Neutrophil (primary cell): Measurements from ENCODE around the gene ARHGEF4.

Source experiments
- H3K27ac ChIP-seq: fragments of 200-600 bp; sonication (generic); 2 replicates; pipeline ENCODE4 v1.5.1; 2016; ENCODE audit warnings: mild to moderate bottlenecking, moderate library complexity
- H3K27me3 ChIP-seq: fragments of 200-600 bp; sonication (generic); 2 replicates; pipeline ENCODE4 v1.6.0; 2016; ENCODE audit warnings: mild to moderate bottlenecking
- H3K36me3 ChIP-seq: fragments of 200-600 bp; sonication (generic); 2 replicates; pipeline ENCODE4 v1.5.1; 2017
- H3K4me1 ChIP-seq, 2 experiments: fragments of 200-600 bp in 1 of 2; sonication (generic) in 1 of 2; 1 replicate in 1 of 2; 2 replicates in 1 of 2; pipeline versions ENCODE4 v1.5.1 to v1.6.1; 2013 to 2016; ENCODE audit warnings: low read depth in 1 of 2, low read length in 1 of 2, mild to moderate bottlenecking in 1 of 2, moderate library complexity in 1 of 2; ENCODE audit not compliant: control insufficient read depth in 1 of 2, insufficient read depth in 1 of 2
- H3K4me3 ChIP-seq, 2 experiments: fragments of 200-600 bp in 1 of 2; sonication (generic) in 1 of 2; 1 replicate in 1 of 2; 2 replicates in 1 of 2; pipeline ENCODE4 v1.5.1; 2013 to 2016; ENCODE audit warnings: low read depth in 1 of 2, low read length in 1 of 2, mild to moderate bottlenecking in 1 of 2, moderate library complexity in 1 of 2
- H3K9me3 ChIP-seq: fragments of 200-600 bp; sonication (generic); 2 replicates; pipeline ENCODE4 v1.5.1; 2016
- TF ChIP-seq, protein P1 (sequence below): fragments of 200-600 bp; sonication (generic); IDR thresholded peaks from 2 replicates; pipeline ENCODE4 v1.5.1; 2016; ENCODE audit warnings: antibody characterized with exemption

ARHGEF4 gene

GRCh38 chr2:131039101-131039440, 202.4 kb downstream of the ARHGEF4 start:
- Histone ChIP-seq H3K36me3 (no peaks in the 10 kb centered on the region), H3K9me3 (no peaks in the 10 kb centered on the region), H3K27me3 (peaks cover 85% of the 10 kb centered on the region), H3K4me3 (no peak overlapping the region), H3K4me1 (peaks cover 0 to 3% of the 10 kb centered on the region in 2 experiments), H3K27ac (no peak overlapping the region)
- TF ChIP-seq, protein P1, sequence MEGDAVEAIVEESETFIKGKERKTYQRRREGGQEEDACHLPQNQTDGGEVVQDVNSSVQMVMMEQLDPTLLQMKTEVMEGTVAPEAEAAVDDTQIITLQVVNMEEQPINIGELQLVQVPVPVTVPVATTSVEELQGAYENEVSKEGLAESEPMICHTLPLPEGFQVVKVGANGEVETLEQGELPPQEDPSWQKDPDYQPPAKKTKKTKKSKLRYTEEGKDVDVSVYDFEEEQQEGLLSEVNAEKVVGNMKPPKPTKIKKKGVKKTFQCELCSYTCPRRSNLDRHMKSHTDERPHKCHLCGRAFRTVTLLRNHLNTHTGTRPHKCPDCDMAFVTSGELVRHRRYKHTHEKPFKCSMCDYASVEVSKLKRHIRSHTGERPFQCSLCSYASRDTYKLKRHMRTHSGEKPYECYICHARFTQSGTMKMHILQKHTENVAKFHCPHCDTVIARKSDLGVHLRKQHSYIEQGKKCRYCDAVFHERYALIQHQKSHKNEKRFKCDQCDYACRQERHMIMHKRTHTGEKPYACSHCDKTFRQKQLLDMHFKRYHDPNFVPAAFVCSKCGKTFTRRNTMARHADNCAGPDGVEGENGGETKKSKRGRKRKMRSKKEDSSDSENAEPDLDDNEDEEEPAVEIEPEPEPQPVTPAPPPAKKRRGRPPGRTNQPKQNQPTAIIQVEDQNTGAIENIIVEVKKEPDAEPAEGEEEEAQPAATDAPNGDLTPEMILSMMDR = no peak

DNA sequence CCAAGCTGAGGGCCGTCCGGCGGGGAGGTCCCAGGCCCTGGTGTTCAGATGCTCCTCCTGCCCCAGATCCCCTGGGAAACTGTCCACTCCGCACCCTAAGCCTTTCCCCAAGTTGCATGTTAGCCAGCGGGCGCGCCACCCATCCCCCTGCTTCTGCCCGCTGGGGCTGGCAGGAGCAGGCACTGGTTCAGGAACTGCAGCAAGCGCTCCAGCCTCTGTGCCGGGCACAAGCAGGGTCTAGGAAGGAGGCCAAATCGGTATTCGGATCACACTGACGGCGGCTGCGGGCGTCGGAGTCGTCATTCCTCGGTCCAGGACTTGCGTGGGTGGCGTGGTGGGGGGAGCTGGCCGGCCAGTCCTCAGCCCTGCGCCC, 202.8 kb downstream of the ARHGEF4 start:
- Histone ChIP-seq H3K4me1 (peaks cover 0 to 3% of the 10 kb centered on the region in 2 experiments), H3K36me3 (no peaks in the 10 kb centered on the region), H3K27ac (no peak overlapping the region), H3K4me3 (no peak overlapping the region), H3K27me3 (peaks cover 81% of the 10 kb centered on the region), H3K9me3 (no peaks in the 10 kb centered on the region)
- TF ChIP-seq, protein P1 = no peak

DNA sequence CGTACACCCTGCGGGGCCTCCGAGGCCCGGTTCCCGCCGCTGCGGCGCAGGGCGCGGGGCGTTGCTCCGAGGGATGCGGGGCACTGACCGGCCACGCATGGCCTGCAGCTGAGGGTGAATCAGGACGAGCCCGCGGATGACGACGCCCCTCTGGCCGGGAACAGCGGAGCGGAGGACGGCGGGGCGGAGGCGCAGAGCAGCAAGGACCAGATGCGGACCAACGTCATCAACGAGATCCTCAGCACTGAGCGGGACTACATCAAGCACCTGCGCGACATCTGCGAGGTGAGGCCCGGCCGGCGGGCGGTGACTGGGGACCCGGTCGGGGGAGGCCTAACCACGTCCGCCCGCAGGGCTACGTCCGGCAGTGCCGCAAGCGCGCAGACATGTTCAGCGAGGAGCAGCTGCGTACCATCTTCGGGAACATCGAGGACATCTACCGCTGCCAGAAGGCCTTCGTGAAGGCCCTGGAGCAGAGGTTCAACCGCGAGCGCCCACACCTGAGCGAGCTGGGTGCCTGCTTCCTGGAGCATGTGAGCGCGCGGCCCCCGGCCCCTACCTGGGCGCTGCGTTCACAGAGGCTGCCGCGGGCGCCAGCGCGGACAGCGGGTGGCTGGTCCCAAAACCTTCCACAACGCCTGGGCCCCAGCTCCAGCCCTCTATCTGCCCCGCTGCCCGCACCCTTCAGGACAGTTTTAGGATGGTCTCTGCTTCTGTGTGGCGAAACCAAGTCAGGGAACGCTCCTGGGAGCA, 203.4 kb downstream of the ARHGEF4 start:
- H3K27ac ChIP-seq = no peak overlapping the region
- H3K4me3 ChIP-seq = no peak overlapping the region
- H3K27me3 ChIP-seq = peaks cover 75% of the 10 kb centered on the region
- peaks cover 0 to 3% of the 10 kb centered on the region in 2 experiments for H3K4me1 ChIP-seq
- TF ChIP-seq, protein P1 = no peak
- H3K9me3 ChIP-seq = no peaks in the 10 kb centered on the region
- H3K36me3 ChIP-seq = no peaks in the 10 kb centered on the region

DNA sequence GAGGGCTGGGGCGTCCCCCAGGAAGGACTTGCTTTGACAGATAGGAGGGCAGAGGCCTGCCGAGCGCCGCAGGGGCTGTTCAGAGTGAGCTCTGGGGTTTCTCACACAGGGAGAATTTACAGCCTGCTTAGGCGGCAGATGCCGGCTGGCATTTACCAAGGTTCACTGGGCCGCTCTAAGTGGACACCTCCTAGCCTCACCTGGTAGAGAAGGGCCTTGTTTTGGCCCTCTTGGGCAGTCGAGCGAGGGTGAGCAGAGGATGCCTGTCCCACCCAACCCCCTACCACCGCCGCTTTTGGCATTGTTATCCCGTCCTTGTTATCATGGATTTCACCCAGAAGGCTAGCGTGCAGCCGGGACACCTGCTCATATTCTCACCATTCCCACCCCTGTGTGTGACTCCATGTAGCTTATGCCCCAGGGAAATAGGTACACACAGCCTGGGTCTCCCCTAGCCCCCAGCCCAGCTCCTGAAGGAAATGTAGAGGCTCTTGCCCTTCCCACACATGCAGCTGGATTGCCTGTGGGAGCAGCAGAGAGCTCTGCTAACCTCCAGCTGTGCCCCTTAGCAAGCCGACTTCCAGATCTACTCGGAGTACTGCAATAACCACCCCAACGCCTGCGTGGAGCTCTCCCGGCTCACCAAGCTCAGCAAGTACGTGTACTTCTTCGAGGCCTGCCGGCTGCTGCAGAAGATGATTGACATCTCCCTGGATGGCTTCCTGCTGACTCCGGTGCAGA, 204.1 kb downstream of the ARHGEF4 start:
- Histone ChIP-seq H3K27me3 (peaks cover 68% of the 10 kb centered on the region), H3K36me3 (no peaks in the 10 kb centered on the region), H3K9me3 (no peaks in the 10 kb centered on the region), H3K27ac (no peak overlapping the region), H3K4me1 (no peaks in the 10 kb centered on the region), H3K4me3 (no peak overlapping the region)
- TF ChIP-seq, protein P1 = no peak

- H3K4me3 ChIP-seq = no peak overlapping the region
Measured at GRCh38 chr2:131041402-131042147, 204.9 kb downstream of the ARHGEF4 start.

More at GRCh38 chr2:131041402-131042147, 204.9 kb downstream of the ARHGEF4 start:
- TF ChIP-seq, protein P1 = no peak
- Histone ChIP-seq H3K27me3 (peaks cover 60% of the 10 kb centered on the region), H3K36me3 (peaks cover 7% of the 10 kb centered on the region), H3K27ac (no peak overlapping the region), H3K9me3 (no peaks in the 10 kb centered on the region), H3K4me1 (no peaks in the 10 kb centered on the region)
